ENCODE results near the gene HTR1D. TPM values are rescaled to one million over a fixed set of nuclear protein-coding genes. Genes with fewer than 3 reads are reported as not detected.

The HTR1D gene
- total RNA-seq, 1 experiment from 2014 or later: not detected

GRCh38 chr1:23150742-23151141, 66.6 kb downstream of the HTR1D start:
- DNase-seq (ENCODE audit: low read depth): no peak

- no peak for DNase-seq (ENCODE audit: low read depth)
Measured at GRCh38 chr1:23150125-23150524, 67.2 kb downstream of the HTR1D start.

- no peak for DNase-seq (ENCODE audit: low read depth)
Measured at GRCh38 chr1:23149114-23149513, 68.2 kb downstream of the HTR1D start.

GRCh38 chr1:23148084-23148483, 69.2 kb downstream of the HTR1D start:
- DNase-seq (ENCODE audit: low read depth): no peak

Other genes with a start within 250 kb of the HTR1D start
- gene LACTBL1, start 244.6 kb downstream of the HTR1D start, total RNA-seq (2014; rRNA removed): not detected in 2 replicates
- gene TEX46, start 201.7 kb downstream of the HTR1D start, total RNA-seq (2014; rRNA removed): not detected in 2 replicates
- gene KDM1A, start 198.0 kb downstream of the HTR1D start, total RNA-seq (2014; rRNA removed): 94.3 and 105 TPM in 2 replicates
- gene LUZP1, start 48.6 kb downstream of the HTR1D start, total RNA-seq (2014; rRNA removed): 20.1 and 21.9 TPM in 2 replicates
- 126 and 140 TPM in 2 replicates for gene HNRNPR, start 126.8 kb upstream of the HTR1D start, total RNA-seq (2014; rRNA removed)
- gene ZNF436, start 152.3 kb upstream of the HTR1D start, total RNA-seq (2014; rRNA removed): 10.8 and 13.4 TPM in 2 replicates
- 1.5 TPM in 2 replicates for gene TCEA3, start 207.2 kb upstream of the HTR1D start, total RNA-seq (2014; rRNA removed)